Measurements from ENCODE around the gene PAM.

Gene PAM

GRCh38 chr5:102754767-102755431 is at the start of gene PAM:
TSS of gene PAM (plus strand) at chr5:102755305. CDS start at chr5:102866196, 110,891 bp downstream.
- peak; percentile 76 for DNase-seq (ENCODE audit: low spot score)

- no peak for DNase-seq (ENCODE audit: low spot score)
Observed at GRCh38 chr5:102711525-102712385, 43.4 kb upstream of the PAM start.

- DNase-seq (ENCODE audit: low spot score), result no peak
Observed at GRCh38 chr5:102713278-102713677, 41.8 kb upstream of the PAM start.

- DNase-seq (ENCODE audit: low spot score), result no peak
Observed at GRCh38 chr5:102713682-102714231, 41.3 kb upstream of the PAM start.

DNA sequence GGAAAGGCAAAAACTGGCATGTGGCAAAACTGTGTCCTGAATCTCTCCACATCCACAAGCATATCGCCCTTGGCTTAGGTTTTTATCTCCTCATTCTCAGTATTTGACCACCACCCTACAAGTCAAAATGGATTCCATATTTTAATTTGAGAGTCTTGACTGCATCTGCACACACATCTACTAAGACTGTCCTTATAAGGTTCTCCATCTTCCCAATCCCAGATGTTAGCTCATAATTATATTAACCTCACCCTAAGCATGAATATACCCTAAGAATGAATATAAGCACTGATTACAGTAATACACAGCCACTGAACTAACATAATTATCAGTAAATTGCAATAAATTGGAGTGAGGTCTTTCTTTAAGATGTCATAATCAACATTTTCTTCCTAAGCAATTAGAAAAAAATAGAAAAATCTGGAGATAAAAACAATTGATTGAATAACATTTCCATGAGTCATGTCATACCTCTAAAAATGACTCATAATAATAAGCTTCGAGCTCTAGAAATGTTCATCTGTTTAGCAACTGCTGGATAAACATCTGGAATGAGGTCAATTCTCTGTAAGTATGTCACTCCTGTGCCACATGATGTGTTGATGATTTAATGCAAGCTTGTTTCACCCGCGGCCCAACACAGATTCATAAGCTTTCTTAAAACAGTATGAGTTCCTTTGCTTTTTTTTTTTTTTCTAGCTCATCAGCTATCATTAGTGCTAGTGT is 39.9 kb upstream of the PAM start:
- DNase-seq (ENCODE audit: low spot score), result no peak

- no peak for DNase-seq (ENCODE audit: low spot score)
Observed at GRCh38 chr5:102716017-102716416, 39.1 kb upstream of the PAM start.

DNA sequence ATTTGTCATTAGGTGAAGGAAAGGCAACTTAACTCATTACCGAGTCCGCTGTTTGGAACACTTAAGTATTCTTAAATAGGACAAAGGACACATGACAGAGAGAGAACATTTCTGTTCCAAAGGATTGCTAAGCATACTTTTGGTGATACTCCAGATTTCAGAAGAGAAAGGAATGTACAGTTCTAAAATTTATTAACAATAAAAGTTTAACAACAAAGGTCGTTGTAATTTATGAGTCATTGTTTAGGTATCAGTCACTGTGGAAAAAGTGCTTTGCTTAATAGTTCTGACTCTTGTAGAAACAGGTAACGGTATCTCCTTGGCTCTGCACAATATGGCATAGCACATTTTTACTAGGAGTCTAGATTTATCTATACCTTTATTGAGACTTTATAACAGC is 36.3 kb upstream of the PAM start:
- no peak for DNase-seq (ENCODE audit: low spot score)

DNA sequence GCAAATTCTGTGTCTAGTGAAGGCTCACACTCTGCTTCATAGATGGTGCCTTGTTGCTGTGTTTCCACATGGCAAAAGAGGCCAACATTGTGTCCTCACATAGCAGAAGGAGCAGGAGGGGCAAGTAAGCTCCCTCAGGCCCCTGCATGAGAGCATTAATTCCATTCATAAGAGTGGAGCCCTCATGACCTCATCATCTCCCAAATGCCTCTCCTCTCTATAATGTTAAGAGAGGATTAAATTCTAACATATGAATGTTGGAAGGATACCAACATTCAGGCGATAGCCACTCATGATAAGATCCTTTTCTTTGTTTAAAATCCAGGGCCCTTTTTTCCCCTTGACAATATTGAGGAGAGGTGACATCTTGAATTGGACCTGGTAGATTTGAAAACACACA is 35.2 kb upstream of the PAM start:
- no peak for DNase-seq (ENCODE audit: low spot score)

- no peak for DNase-seq (ENCODE audit: low spot score)
Observed at GRCh38 chr5:102720969-102721368, 34.1 kb upstream of the PAM start.

GRCh38 chr5:102722931-102723330 is 32.2 kb upstream of the PAM start:
- DNase-seq (ENCODE audit: low spot score), result no peak

- DNase-seq (ENCODE audit: low spot score), result no peak
Observed at GRCh38 chr5:102731693-102732092, 23.4 kb upstream of the PAM start.

GRCh38 chr5:102733534-102733933 is 21.6 kb upstream of the PAM start:
- no peak for DNase-seq (ENCODE audit: low spot score)

GRCh38 chr5:102737161-102737560 is 17.9 kb upstream of the PAM start:
- no peak for DNase-seq (ENCODE audit: low spot score)

- no peak for DNase-seq (ENCODE audit: low spot score)
Observed at GRCh38 chr5:102737805-102738469, 17.2 kb upstream of the PAM start.

DNA sequence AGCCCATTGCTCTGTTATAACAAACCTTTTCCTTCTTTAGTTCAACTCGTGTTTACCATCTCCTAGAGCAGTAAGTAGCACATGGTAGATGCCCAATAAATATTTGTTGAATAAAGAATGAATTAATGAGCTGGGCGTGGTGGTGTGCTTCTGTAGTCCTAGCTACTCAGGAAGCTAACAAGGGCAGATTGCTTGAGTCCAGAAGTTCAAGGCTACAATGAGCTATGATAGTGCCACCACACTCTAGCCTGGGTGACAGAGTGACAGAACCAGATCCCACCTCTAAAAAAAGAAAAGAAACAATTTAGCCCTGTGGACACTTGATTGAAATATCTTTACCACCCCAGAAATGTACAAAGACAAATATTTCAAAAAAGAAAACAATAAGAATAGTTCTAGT is 14.6 kb upstream of the PAM start:
- DNase-seq (ENCODE audit: low spot score), result no peak

- DNase-seq (ENCODE audit: low spot score), result no peak
Observed at GRCh38 chr5:102742215-102742614, 12.9 kb upstream of the PAM start.

- DNase-seq (ENCODE audit: low spot score), result no peak
Observed at GRCh38 chr5:102743900-102744299, 11.2 kb upstream of the PAM start.

DNA sequence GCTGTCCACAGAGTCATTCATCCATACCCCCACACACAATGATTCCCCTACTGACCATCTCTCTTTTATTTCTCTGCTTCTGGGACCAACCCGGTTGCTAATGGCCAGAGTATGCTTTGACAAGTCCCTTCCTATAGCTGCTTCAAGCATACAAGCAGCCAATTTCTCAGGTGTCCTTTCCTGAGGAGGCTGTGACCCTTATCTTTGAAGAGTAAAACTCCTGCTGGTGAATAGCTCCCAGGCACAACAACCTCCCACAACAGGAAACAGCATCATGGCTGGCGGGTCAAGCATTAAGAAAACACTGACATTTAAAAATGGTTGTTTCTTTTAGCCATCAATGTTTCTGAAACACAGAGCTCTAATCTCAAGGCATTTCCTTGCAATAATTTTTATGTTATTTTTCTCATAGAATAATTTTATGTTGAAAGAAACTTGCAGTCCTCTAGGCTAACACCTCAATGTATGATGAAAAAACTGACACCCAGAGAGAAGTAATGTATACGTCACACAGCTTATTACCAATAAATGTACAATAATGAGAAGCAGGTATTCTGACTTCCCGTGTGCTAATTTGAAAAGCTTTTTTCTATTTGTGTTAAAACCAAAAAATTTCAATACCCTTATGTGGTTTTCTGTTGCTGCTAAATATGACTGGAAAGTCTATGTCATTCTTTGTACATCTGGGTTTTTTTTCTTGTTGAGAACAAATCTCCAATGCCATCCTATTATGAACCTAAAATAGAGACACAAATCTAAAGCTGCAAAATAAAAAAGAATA is 7.5 kb upstream of the PAM start:
- no peak for DNase-seq (ENCODE audit: low spot score)

- no peak for DNase-seq (ENCODE audit: low spot score)
Observed at GRCh38 chr5:102749416-102750030, 5.6 kb upstream of the PAM start.

GRCh38 chr5:102750151-102750834 is 4.8 kb upstream of the PAM start:
- DNase-seq (ENCODE audit: low spot score), result no peak
